ENCODE measurements around the gene CHAC2. TPM values are rescaled to one million over a fixed set of nuclear protein-coding genes. Genes with fewer than 3 reads are reported as not detected.
A peak's percentile ranks its signal among the peaks of the same experiment; 100 is the strongest.

CHAC2 gene
- total RNA-seq, 4 donors from 2014 or later: 0.51 to 5.3 (median 2.9) TPM

GRCh38 chr2:53785366-53785765 lies 17.8 kb downstream of the CHAC2 start:
- Histone ChIP-seq H3K36me3 (no peaks in the 10 kb centered on the region), H3K4me3 (peak overlapping the region; percentile 67 to 87), H3K9me3 (no peaks in the 10 kb centered on the region), H3K27me3 (no peaks in the 10 kb centered on the region), H3K27ac (no peak overlapping the region), H3K4me1 (peaks cover 8 to 18% of the 10 kb centered on the region in 2 donors)
- DNase-seq: no peak
- TF ChIP-seq, protein P1, sequence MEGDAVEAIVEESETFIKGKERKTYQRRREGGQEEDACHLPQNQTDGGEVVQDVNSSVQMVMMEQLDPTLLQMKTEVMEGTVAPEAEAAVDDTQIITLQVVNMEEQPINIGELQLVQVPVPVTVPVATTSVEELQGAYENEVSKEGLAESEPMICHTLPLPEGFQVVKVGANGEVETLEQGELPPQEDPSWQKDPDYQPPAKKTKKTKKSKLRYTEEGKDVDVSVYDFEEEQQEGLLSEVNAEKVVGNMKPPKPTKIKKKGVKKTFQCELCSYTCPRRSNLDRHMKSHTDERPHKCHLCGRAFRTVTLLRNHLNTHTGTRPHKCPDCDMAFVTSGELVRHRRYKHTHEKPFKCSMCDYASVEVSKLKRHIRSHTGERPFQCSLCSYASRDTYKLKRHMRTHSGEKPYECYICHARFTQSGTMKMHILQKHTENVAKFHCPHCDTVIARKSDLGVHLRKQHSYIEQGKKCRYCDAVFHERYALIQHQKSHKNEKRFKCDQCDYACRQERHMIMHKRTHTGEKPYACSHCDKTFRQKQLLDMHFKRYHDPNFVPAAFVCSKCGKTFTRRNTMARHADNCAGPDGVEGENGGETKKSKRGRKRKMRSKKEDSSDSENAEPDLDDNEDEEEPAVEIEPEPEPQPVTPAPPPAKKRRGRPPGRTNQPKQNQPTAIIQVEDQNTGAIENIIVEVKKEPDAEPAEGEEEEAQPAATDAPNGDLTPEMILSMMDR (IDR thresholded peaks at IDR 0.05): no peak
- no peak for TF ChIP-seq POLR2A (IDR thresholded peaks at IDR 0.05)
- intact Hi-C loops (cut with DNase I; ENCODE audit: low total_unique reads): no loop called here

DNA sequence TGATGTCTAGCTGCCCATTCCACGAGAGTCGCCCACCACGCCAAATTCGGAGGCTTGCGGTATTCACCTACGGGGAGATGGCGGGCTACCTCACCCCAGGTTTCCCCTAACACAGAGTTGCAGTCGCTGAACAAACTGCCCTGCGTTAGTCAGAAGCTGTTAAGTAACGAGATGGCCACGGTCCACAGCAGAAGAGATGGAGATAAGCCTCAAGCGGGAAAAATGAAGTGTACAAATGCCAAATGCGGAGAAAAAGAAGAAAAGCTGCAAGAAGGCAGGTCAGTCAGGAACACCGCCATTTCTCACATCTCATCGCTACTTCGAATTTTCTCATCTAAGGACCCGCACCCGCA lies 18.7 kb downstream of the CHAC2 start:
- DNase-seq: peak; percentile 33 to 35
- peak overlapping the region; percentile 67 to 87 for H3K4me3 ChIP-seq
- H3K36me3 ChIP-seq: no peaks in the 10 kb centered on the region
- H3K9me3 ChIP-seq: no peaks in the 10 kb centered on the region
- no peaks in the 10 kb centered on the region for H3K27me3 ChIP-seq
- TF ChIP-seq POLR2A (IDR thresholded peaks at IDR 0.05): no peak
- TF ChIP-seq, protein P1 (IDR thresholded peaks at IDR 0.05): no peak
- peaks cover 8 to 18% of the 10 kb centered on the region in 2 donors for H3K4me1 ChIP-seq
- intact Hi-C loops (cut with DNase I; ENCODE audit: low total_unique reads): no loop called here
- H3K27ac ChIP-seq: peak overlapping the region; percentile 67 to 76

GRCh38 chr2:53786705-53787613 lies 19.4 kb downstream of the CHAC2 start, which contains the start of the genes ASB3 and ERLEC1:
Gene ASB3 (minus strand): TSS chr2:53786953. CDS start chr2:53765572, 21,381 bp downstream.
Gene ERLEC1 (plus strand): TSS chr2:53787044. CDS start chr2:53787211, 167 bp downstream.
- intact Hi-C loops (cut with DNase I; ENCODE audit: low total_unique reads): no loop called here
- DNase-seq: peak; percentile 83
- Histone ChIP-seq H3K27ac (peak within 1 kb of the TSS; percentile 67 to 76), H3K27me3 (no peaks in the 10 kb centered on the region), H3K9me3 (no peaks in the 10 kb centered on the region), H3K4me1 (peaks cover 8 to 18% of the 10 kb centered on the region in 2 donors), H3K36me3 (no peaks in the 10 kb centered on the region), H3K4me3 (peak within 1 kb of the TSS; percentile 67 to 87)
- TF ChIP-seq, protein P1 (IDR thresholded peaks at IDR 0.05): peak in 2 of 4 experiments; percentile 26 to 30
- TF ChIP-seq POLR2A (IDR thresholded peaks at IDR 0.05): peak; percentile 42 to 52

GRCh38 chr2:53787614-53788289 lies 20.1 kb downstream of the CHAC2 start:
- Histone ChIP-seq H3K9me3 (no peaks in the 10 kb centered on the region), H3K27me3 (no peaks in the 10 kb centered on the region), H3K4me1 (peaks cover 8 to 18% of the 10 kb centered on the region in 2 donors), H3K36me3 (no peaks in the 10 kb centered on the region), H3K4me3 (peak overlapping the region; percentile 67 to 87), H3K27ac (peak overlapping the region; percentile 67 to 76)
- no peak for TF ChIP-seq POLR2A (IDR thresholded peaks at IDR 0.05)
- TF ChIP-seq, protein P1 (IDR thresholded peaks at IDR 0.05): no peak
- DNase-seq: no peak
- intact Hi-C loops (cut with DNase I; ENCODE audit: low total_unique reads): no loop called here
